Small intestine (tissue), 7 donors: ENCODE results near the gene MEI1. TPM values are rescaled to one million over a fixed set of nuclear protein-coding genes. Genes with fewer than 3 reads are reported as not detected.

Source experiments
- DNase-seq, 2 donors: peaks; one replicate each; pipeline versions ENCODE4 v3.0.0 to v3.0.0-alpha.2; 2013
- FAIRE-seq: peaks from 2 replicates; lab custom pipeline; 2012; peaks lifted over from hg19 to GRCh38; lab: Jason Lieb, UNC
- H3K27ac ChIP-seq, 3 donors: one replicate each; pipeline ENCODE4 v1.5.1; 2013; ENCODE audit warnings: low read length in 2 of 3, mild to moderate bottlenecking in 2 of 3, control low read depth in 1 of 3, inconsistent platforms in 1 of 3, low read depth in 1 of 3, moderate library complexity in 1 of 3
- H3K27me3 ChIP-seq, 3 donors: one replicate each; pipeline ENCODE4 v1.6.1; 2013; ENCODE audit warnings: low read length in 3 of 3, inconsistent platforms in 1 of 3; ENCODE audit not compliant: control insufficient read depth in 3 of 3, insufficient read depth in 3 of 3
- H3K36me3 ChIP-seq, 3 donors: one replicate each; pipeline ENCODE4 v1.6.1; 2013; ENCODE audit warnings: low read length in 3 of 3, inconsistent platforms in 1 of 3, low read depth in 1 of 3, mild to moderate bottlenecking in 1 of 3, moderate library complexity in 1 of 3; ENCODE audit not compliant: control insufficient read depth in 3 of 3, insufficient read depth in 2 of 3
- H3K4me1 ChIP-seq, 3 donors: one replicate each; pipeline ENCODE4 v1.6.1; 2013; ENCODE audit warnings: low read length in 2 of 3, inconsistent platforms in 1 of 3, low read depth in 1 of 3, mild to moderate bottlenecking in 1 of 3, moderate library complexity in 1 of 3; ENCODE audit not compliant: control insufficient read depth in 3 of 3, insufficient read depth in 2 of 3
- H3K4me3 ChIP-seq, 3 donors: one replicate each; pipeline ENCODE4 v1.5.1; 2013; ENCODE audit warnings: low read length in 3 of 3, control low read depth in 1 of 3, inconsistent platforms in 1 of 3, low read depth in 1 of 3, mild to moderate bottlenecking in 1 of 3, moderate library complexity in 1 of 3
- H3K9me3 ChIP-seq, 2 donors: one replicate each; pipeline ENCODE4 v1.6.1; 2013; ENCODE audit warnings: low read depth in 1 of 2, low read length in 1 of 2; ENCODE audit not compliant: control insufficient read depth in 2 of 2, insufficient read depth in 1 of 2
- WGBS, 3 donors: extraction: QIAGEN DNeasy Blood & Tissue Kit; methylation state at CpG; one replicate each; pipeline ENCODE4 v1.1.7; 2013; 5-methylcytosine and 5-hydroxymethylcytosine counted together
- polyA plus RNA-seq, 4 donors: library from polyadenylated mRNA; stranded (reverse) in 3 of 4; unstranded in 1 of 4; fragments of 200-250 nt in 3 of 4; fragments of 120-200 nt in 1 of 4; gene quantifications; one replicate each; pipeline versions ENCODE4 v1.2.1 to v1.2.3, GENCODE V29; 2013
- donor health status: healthy with polysubstance abuse.
- donor health status: control.
- donor health status: control.
- donor health status: Bipolar disorder and iron deficiency.
- donor health status: healthy.

The MEI1 gene
- polyA plus RNA-seq, 4 donors: 1.1 to 16.8 (median 4.2) TPM

DNA sequence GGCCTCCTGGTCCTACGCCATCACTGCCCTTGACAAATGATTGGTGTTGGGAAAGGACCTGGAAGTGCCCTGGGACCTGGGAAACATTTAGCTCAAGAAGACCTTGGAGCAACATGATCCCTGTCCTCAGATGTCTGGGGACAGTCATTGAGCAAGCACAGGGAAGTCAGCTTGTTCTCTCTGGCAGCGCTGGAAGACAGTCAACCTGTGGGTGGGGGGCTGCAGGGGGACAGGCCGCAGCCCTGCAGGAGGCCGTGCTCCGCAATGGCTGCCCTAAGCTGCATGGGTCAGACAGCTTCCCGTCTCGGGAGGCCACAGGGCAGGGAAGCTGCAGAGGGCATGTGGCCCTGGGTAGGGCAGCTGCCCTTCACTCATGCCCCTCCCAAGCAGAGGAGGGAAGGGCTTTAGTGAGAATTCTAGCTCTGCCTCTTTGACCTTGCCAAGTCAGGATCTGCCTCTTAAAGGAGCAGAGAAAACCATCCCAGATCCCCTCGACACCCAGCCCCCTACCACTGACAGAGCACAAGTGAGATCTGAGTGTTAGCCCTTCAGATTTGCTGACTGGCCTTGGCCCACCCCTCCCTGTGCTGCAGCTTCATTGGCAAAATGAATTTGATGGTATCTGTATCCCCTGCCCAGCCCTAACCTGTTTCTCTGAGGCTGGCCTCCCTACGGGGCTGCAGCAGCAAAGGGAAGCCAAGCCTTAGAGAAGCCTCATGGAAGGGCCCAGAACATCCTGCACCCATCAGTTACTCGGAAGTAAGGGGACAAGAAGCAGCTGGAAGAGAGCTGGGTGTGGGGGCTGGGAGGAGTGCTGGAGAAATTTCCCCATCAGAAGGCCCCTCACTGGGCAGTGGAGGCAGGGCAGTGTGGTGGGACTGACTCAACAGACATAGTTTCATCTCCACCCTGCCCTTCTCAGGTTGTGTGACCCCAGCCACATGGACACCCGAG, 127.4 kb downstream of the MEI1 start:
- Histone ChIP-seq H3K9me3 (no peaks in the 10 kb centered on the region), H3K36me3 (peaks cover 0 to 46% (median 2%) of the 10 kb centered on the region in 3 donors), H3K27me3 (no peaks in the 10 kb centered on the region), H3K27ac (peak overlapping the region in 1 of 3 donors; percentile 60), H3K4me1 (peaks cover 0 to 27% (median 4%) of the 10 kb centered on the region in 3 donors), H3K4me3 (no peak overlapping the region)
- peak in 1 of 2 donors; percentile 57 for DNase-seq
- 62 to 64% (median 63%) methylated on average over 11 of the region's 11 CpGs for WGBS, 3 donors
- FAIRE-seq: no peak

DNA sequence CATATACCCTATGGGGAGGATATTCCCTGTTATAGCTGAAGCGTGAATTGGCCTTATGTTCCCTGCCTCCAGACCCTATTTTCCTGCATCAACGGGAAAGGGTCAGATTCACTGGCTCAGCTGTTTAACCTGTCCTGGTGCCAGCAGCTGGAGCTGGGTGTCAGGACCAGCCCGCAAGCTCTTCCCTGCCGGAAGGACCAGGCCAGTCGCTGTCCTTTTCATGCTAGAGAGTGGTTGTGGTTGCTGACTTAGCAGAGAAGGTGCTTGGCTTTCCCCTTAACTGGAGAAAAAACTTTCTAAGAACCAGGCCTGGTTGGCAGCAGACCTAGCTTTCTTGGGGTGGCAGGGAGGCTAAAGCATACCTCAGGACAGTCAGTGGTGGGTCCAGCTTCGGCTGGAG, 128.4 kb downstream of the MEI1 start:
- Histone ChIP-seq H3K4me1 (peaks cover 0 to 27% (median 4%) of the 10 kb centered on the region in 3 donors), H3K27ac (no peak overlapping the region), H3K4me3 (no peak overlapping the region), H3K36me3 (peaks cover 0 to 40% (median 2%) of the 10 kb centered on the region in 3 donors), H3K9me3 (no peaks in the 10 kb centered on the region), H3K27me3 (no peaks in the 10 kb centered on the region)
- DNase-seq (no peak), FAIRE-seq (no peak)
- 86 to 90% (median 87%) methylated on average over 6 of the region's 6 CpGs for WGBS, 3 donors

DNA sequence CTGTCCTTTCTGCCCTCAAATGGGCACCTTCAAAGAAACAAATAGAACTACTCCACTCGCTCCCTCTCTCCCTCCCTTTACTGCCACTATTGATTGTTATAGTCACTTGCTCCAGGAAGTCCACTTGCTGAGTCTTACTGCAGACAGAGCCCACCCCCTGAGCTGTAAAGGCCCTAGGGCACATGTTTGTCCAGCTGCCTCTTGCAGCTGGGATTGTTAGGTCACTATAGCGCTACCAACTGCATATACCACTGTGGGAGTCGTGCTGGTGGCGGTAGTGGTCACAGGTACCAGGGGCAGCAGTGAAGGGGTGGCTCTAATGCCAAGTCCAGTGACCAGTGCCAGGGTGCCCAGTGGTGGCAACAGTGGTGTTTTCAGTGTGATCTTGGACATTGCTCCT, 129.2 kb downstream of the MEI1 start:
- Histone ChIP-seq H3K9me3 (no peaks in the 10 kb centered on the region), H3K4me1 (peaks cover 0 to 27% (median 4%) of the 10 kb centered on the region in 3 donors), H3K4me3 (no peak overlapping the region), H3K27ac (peak overlapping the region in 2 of 3 donors; percentile 14 to 21), H3K36me3 (peaks cover 0 to 35% (median 2%) of the 10 kb centered on the region in 3 donors), H3K27me3 (no peaks in the 10 kb centered on the region)
- DNase-seq: peak; percentile 47 to 61
- FAIRE-seq: no peak
- 50 to 79% (median 73%) methylated on average over 4 of the region's 4 CpGs for WGBS, 3 donors

DNA sequence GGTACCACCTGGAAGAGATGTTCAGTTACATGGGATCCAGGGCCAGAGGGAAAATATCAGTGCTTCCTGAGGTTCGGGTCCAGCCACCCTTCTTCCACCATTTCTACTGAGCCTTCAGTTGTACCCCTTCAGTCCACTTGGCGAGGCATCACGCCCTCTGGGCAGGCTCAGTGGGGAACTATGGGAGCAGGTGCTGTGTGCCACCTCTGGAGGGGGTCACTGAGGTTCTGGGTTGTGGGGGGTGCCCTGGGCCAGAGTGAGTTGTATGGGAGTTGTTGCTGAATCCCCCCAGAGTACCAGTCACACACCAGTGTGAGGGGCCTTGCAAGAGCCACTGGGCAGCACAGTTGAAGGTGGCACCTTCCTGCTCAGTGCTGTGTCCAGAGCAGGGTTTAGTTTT, 130.9 kb downstream of the MEI1 start:
- FAIRE-seq (no peak), DNase-seq (no peak)
- Histone ChIP-seq H3K4me1 (peaks cover 0 to 35% (median 6%) of the 10 kb centered on the region in 3 donors), H3K9me3 (no peaks in the 10 kb centered on the region), H3K36me3 (peaks cover 0 to 24% (median 0%) of the 10 kb centered on the region in 3 donors), H3K27ac (peak overlapping the region in 1 of 3 donors; percentile 37), H3K4me3 (no peak overlapping the region), H3K27me3 (no peaks in the 10 kb centered on the region)
- WGBS, 3 donors: 96 to 98% (median 97%) methylated on average over 3 of the region's 3 CpGs

DNA sequence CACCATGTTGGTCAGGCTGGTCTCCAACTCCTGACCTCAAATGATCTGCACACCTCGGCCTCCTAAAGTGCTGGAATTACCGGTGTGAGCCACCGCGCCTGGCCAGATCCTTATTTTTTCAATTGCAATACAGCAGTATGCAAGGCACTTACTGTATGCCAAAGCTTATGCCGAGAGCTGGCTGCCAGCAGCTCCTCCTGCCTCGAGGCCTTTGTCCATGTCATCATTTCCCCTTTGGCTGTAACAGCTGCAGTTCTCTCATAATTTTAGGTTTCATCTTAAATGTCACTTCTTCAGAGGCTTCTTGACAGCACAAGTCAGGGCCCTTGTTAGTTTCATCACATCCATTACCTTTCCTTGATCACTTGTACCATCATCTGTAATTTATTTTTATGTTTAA, 132.1 kb downstream of the MEI1 start:
- FAIRE-seq (no peak), DNase-seq (no peak)
- Histone ChIP-seq H3K4me3 (no peak overlapping the region), H3K27me3 (no peaks in the 10 kb centered on the region), H3K27ac (peak overlapping the region in 1 of 3 donors; percentile 96), H3K4me1 (peaks cover 4 to 29% (median 6%) of the 10 kb centered on the region in 3 donors), H3K9me3 (no peaks in the 10 kb centered on the region), H3K36me3 (peaks cover 0 to 21% (median 0%) of the 10 kb centered on the region in 3 donors)
- 72 to 85% (median 82%) methylated on average over 6 of the region's 6 CpGs for WGBS, 3 donors

DNA sequence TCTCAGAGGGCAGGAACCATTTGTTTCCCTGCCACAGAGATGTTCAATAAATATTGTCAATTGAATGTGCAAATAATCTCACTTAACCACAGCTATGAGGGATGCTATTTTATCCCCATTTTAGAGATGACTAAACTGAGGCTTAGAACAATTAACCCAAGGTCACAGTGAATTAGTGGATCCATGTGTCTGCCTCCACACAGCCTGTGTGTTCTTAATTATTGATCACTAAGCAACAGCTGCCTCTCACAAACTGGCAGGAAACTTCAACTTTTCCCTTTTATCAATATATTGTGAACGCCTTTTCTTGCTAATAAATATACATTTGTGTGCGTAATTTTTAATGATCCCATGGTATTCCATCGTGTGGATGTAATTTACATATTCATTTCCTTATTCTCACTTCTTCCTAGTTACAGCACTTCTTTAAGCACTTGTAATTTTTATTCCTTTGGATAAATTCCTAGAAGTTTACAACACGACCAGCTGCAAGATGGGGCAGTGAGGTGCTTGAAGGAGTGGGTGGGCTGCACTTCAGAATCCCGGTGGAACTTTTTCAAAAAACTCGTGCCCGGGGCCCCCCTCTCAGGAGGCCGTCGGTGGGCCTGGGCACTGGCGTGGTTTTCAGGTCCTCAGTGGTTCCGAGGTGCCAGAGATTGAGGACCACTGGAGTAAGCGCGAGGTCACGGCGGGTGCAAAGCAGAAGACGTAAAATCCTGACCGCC, 132.7 kb downstream of the MEI1 start:
- H3K9me3 ChIP-seq: no peaks in the 10 kb centered on the region
- H3K36me3 ChIP-seq: peaks cover 0 to 19% (median 0%) of the 10 kb centered on the region in 3 donors
- peak overlapping the region; percentile 84 to 96 (median 93) for H3K27ac ChIP-seq
- WGBS, 3 donors: 5 to 11% (median 10%) methylated on average over 17 of the region's 17 CpGs
- no peaks in the 10 kb centered on the region for H3K27me3 ChIP-seq
- peaks cover 3 to 23% (median 4%) of the 10 kb centered on the region in 3 donors for H3K4me1 ChIP-seq
- FAIRE-seq (no peak), DNase-seq (no peak)
- peak overlapping the region; percentile 28 to 97 (median 72) for H3K4me3 ChIP-seq

DNA sequence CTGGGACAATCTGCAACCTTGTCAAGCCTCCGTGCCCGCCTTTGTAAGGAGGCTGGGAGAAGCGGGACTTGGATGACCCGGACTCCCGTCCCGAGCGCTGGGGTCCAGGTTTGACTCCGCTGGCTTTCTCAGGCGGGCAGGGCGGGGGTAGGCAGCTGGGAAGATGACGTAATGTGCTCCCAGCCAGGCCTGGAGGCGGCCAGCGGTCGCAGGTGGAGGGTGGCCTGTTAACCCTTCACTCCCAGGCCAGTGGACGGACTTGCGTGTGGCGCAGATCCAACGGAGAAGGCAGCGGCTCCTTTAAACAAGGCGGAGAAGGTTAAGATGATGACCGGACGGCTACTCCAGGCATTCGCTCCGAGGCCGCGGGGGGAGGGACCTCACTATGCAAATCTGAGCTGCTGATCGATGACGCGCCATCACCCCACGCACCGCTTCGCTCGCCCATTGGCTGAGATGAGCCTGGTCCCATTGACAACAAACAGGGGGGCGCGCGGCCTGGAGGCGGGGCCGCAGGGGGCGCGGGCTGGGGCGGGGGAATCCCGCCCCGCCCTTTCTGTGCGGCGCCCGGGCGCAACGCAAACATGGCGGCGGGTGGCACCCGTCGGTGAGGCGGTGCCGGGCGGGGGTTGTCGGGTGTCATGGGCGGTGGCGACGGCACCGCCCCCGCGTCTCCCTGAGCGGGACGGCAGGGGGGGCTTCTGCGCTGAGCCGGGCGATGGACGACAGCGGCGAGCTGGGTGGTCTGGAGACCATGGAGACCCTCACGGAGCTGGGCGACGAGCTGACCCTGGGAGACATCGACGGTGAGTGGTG, 133.5 kb downstream of the MEI1 start, which contains the start of gene SREBF2:
SREBF2 (plus strand) TSS at position 553 of the 816 bp plus-strand sequence; CDS start at position 719, 166 bp downstream.
- no peaks in the 10 kb centered on the region for H3K27me3 ChIP-seq
- FAIRE-seq (no peak), DNase-seq (peak; percentile 100)
- WGBS, 3 donors: 0 to 1% (median 0%) methylated on average over 55 to 75 of the region's 75 CpGs
- H3K4me1 ChIP-seq: peaks cover 2 to 19% (median 4%) of the 10 kb centered on the region in 3 donors
- peak within 1 kb of the TSS; percentile 72 to 97 (median 81) for H3K4me3 ChIP-seq
- H3K9me3 ChIP-seq: no peaks in the 10 kb centered on the region
- peaks cover 0 to 15% (median 0%) of the 10 kb centered on the region in 3 donors for H3K36me3 ChIP-seq
- peak within 1 kb of the TSS; percentile 86 to 96 (median 93) for H3K27ac ChIP-seq
